Measurements from ENCODE around the gene ELOA2.

- TF ChIP-seq CTCF (IDR thresholded peaks at IDR 0.05), result no peak
- no peak for TF ChIP-seq POLR2A (IDR thresholded peaks at IDR 0.05)
Observed at GRCh38 chr18:47040982-47041381, 5.6 kb upstream of the ELOA2 start.

Data from thyroid gland (tissue), 4 donors.